DND-41 (cell line): ENCODE measurements around the gene SEL1L.

Experiments used
- CTCF ChIP-seq: IDR thresholded peaks from 2 replicates; pipeline ENCODE4 v1.5.1; 2012; ENCODE audit warnings: borderline replicate concordance, low read length, moderate library complexity, mild to moderate bottlenecking; ENCODE audit not compliant: poor library complexity, severe bottlenecking; ENCODE audit errors: extremely low read depth
- EZH2 ChIP-seq: IDR thresholded peaks from 3 replicates; pipeline ENCODE4 v1.6.1; 2012; ENCODE audit warnings: borderline replicate concordance, low read depth, mild to moderate bottlenecking, moderate library complexity, low read length, inconsistent platforms; ENCODE audit not compliant: severe bottlenecking

GRCh38 chr14:81519200-81520011 lies 14.2 kb downstream of the SEL1L start:
- TF ChIP-seq CTCF, result no peak
- TF ChIP-seq EZH2, result no peak
